A549 (cell line): ENCODE measurements around the gene KCNJ14. TPM values are rescaled to one million over a fixed set of nuclear protein-coding genes. Genes with fewer than 3 reads are reported as not detected.

Experiments
- ATAC-seq, 2 experiments: fragments of 200-7000 bp in 1 of 2; fragments of >200 bp in 1 of 2; cut with Nextera tagmentation in 1 of 2; cut with Tn5 transposase in 1 of 2; 3 replicates each; pipeline versions ENCODE4 v1.8.0 to v1.9.1; 2018 to 2020; ENCODE audit warnings: mild to moderate bottlenecking in 1 of 2, moderate library complexity in 1 of 2
- CTCF ChIA-PET: fragments of 300-600 bp; sonication (Branson Sonifier 250); formaldehyde crosslinking; extraction: SDS; loops from one replicate; lab custom pipeline; 2021; ENCODE audit warnings: antibody characterized with exemption, inconsistent platforms; lab: Yijun Ruan, JAX
- POLR2A ChIA-PET: fragments of 350-600 bp; formaldehyde crosslinking; extraction: SDS; loops from one replicate; lab custom pipeline; 2021; ENCODE audit warnings: antibody characterized with exemption, inconsistent platforms; lab: Yijun Ruan, JAX
- DNase-seq, 2 experiments: peaks; one replicate each; pipeline versions ENCODE4 v3.0.0 to v3.0.0-alpha.2; 2011 to 2016; ENCODE audit warnings: low read depth in 1 of 2, low spot score in 1 of 2
- FAIRE-seq: peaks from 2 replicates; lab custom pipeline; 2011; peaks lifted over from hg19 to GRCh38; lab: Jason Lieb, UNC
- H3K27ac ChIP-seq, 2 experiments: fragments of >200 bp; sonication (Bioruptor Twin); formaldehyde crosslinking; 3 replicates each; pipeline ENCODE4 v1.5.1; 2016 to 2017
- H3K4me1 ChIP-seq: fragments of >200 bp; sonication (Bioruptor Twin); formaldehyde crosslinking; 3 replicates; pipeline ENCODE4 v1.6.1; 2016
- H3K4me2 ChIP-seq: fragments of >200 bp; sonication (Bioruptor Twin); formaldehyde crosslinking; 3 replicates; pipeline ENCODE4 v1.6.1; 2016
- H3K4me3 ChIP-seq: fragments of >200 bp; sonication (Bioruptor Twin); formaldehyde crosslinking; 3 replicates; pipeline ENCODE4 v1.5.1; 2016
- H3K9me3 ChIP-seq: fragments of >200 bp; sonication (Bioruptor Twin); formaldehyde crosslinking; 3 replicates; pipeline ENCODE4 v1.6.1; 2016
- CTCF ChIP-seq: fragments of >200 bp; sonication (Bioruptor Twin); formaldehyde crosslinking; IDR thresholded peaks from 3 replicates; pipeline ENCODE4 v1.5.1; 2016
- EP300 ChIP-seq, 2 experiments: fragments of >200 bp; sonication (Bioruptor Twin); formaldehyde crosslinking; IDR thresholded peaks; 2 replicates in 1 of 2; 3 replicates in 1 of 2; pipeline ENCODE4 v1.6.1; 2016 to 2017
- ESRRA ChIP-seq: fragments of 150-350 bp; IDR thresholded peaks from 2 replicates; pipeline ENCODE4 v1.6.1; 2014; ENCODE audit warnings: mild to moderate bottlenecking, low read length, borderline replicate concordance
- FOSL2 ChIP-seq, 2 experiments: fragments of 450-650 bp in 1 of 2; fragments of >200 bp in 1 of 2; sonication (Bioruptor Twin) in 1 of 2; formaldehyde crosslinking; IDR thresholded peaks; 2 replicates each; pipeline versions ENCODE4 v1.5.0 to v1.6.1; 2016 to 2020; ENCODE audit warnings: mild to moderate bottlenecking in 1 of 2, moderate library complexity in 1 of 2
- HEYL ChIP-seq: fragments of 250-450 bp; sonication (Bioruptor Pico); IDR thresholded peaks from 2 replicates; pipeline ENCODE4 v1.8.0; 2021; ENCODE audit warnings: mild to moderate bottlenecking, moderate library complexity
- MAZ ChIP-seq: fragments of 150-350 bp; IDR thresholded peaks from 2 replicates; pipeline ENCODE4 v1.6.1; 2014; ENCODE audit warnings: antibody characterized with exemption, low read depth, low read length, borderline replicate concordance
- MYC ChIP-seq: IDR thresholded peaks from 2 replicates; pipeline ENCODE4 v1.6.1; 2012; ENCODE audit warnings: mild to moderate bottlenecking, inconsistent platforms, low read length, improper control_type of control experiment, borderline replicate concordance
- NFE2L2 ChIP-seq: fragments of 150-350 bp; conservative IDR thresholded peaks from 2 replicates; pipeline ENCODE4 v1.6.1; 2014; ENCODE audit warnings: low read length
- NR3C1 ChIP-seq: fragments of >200 bp; sonication (Bioruptor Twin); formaldehyde crosslinking; IDR thresholded peaks from 3 replicates; pipeline ENCODE4 v1.6.1; 2017
- PHF8 ChIP-seq: fragments of 200-600 bp; sonication (generic); IDR thresholded peaks from 2 replicates; pipeline ENCODE4 v1.6.1; 2016; ENCODE audit warnings: low read depth, mild to moderate bottlenecking, antibody characterized with exemption, moderate library complexity, borderline replicate concordance
- POLR2A ChIP-seq: IDR thresholded peaks from 2 replicates; pipeline ENCODE4 v1.6.1; 2012; ENCODE audit warnings: mild to moderate bottlenecking, low read length
- POLR2AphosphoS2 ChIP-seq: conservative IDR thresholded peaks from 2 replicates; pipeline ENCODE4 v1.6.1; 2012; ENCODE audit warnings: low read length, improper control_type of control experiment, inconsistent platforms
- SMC3 ChIP-seq: fragments of >200 bp; sonication (Bioruptor Twin); formaldehyde crosslinking; IDR thresholded peaks from 3 replicates; pipeline ENCODE4 v1.6.1; 2018; ENCODE audit warnings: inconsistent platforms
- ZC3H11A ChIP-seq: fragments of 450-650 bp; IDR thresholded peaks from 2 replicates; pipeline ENCODE4 v1.6.1; 2014; ENCODE audit warnings: antibody characterized with exemption, mild to moderate bottlenecking
- WGBS: methylation state at CpG from one replicate; pipeline ENCODE4 v1.1.6; 2017; ENCODE audit errors: missing lambda C conversion rate; 5-methylcytosine and 5-hydroxymethylcytosine counted together
- polyA plus RNA-seq, 4 experiments: library from polyadenylated mRNA; depleted of rRNA in 3 of 4; stranded (reverse); fragments of >200 nt; fragmentation: RNase III in 1 of 4; extraction: RNeasy Plus Mini Kit Qiagen cat#74134 plus additional on column Dnase treatment in 1 of 4; gene quantifications; 2 replicates in 3 of 4; 3 replicates in 1 of 4; pipeline ENCODE4 v1.2.3, GENCODE V29; 2011 to 2017

The KCNJ14 gene
- polyA plus RNA-seq, 2 of the 4 experiments (the other 2 are of a cell fraction): 1.3 to 1.9 TPM

- TF ChIP-seq CTCF (no peak), NR3C1 (no peak)
Observed at GRCh38 chr19:48450441-48450840, 4.9 kb upstream of the KCNJ14 start (continued).

DNA sequence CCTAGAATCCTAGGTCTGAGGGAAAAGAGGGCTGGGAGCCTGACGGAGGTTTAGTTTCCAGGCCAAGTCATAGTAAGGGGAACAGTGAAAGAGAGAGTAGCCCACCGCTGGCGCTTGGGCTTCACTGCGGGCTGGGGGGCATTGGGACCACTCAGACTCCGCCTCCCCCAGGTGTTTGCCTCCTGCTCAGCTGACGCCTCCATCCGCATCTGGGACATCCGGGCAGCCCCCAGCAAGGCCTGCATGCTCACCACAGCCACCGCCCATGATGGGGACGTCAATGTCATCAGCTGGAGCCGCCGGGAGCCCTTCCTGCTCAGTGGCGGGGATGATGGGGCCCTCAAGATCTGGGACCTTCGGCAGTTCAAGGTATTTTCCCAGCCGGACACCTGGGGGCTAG lies 4.5 kb upstream of the KCNJ14 start:
- no peak for ATAC-seq
- TF ChIP-seq POLR2A (no peak), ZC3H11A (no peak), MYC (no peak), MAZ (no peak), FOSL2 (IDR thresholded peaks at IDR 0.05) (no peak), FOSL2 (CRISPR knock-in tag; IDR thresholded peaks at IDR 0.05) (no peak), NFE2L2 (no peak), ESRRA (no peak), PHF8 (no peak), SMC3 (no peak), HEYL (no peak)
- TF ChIP-seq, all 56 proteins: peak for 0
- FAIRE-seq: no peak
- Histone ChIP-seq H3K27ac (no peak overlapping the region), H3K9me3 (no peaks in the 10 kb centered on the region), H3K4me1 (peaks cover 13% of the 10 kb centered on the region; the same call in 2 of the 3 replicates), H3K4me3 (no peak overlapping the region), H3K4me2 (no peak overlapping the region)
- WGBS: 91% methylated on average over 15 of the region's 15 CpGs
- ChIA-PET CTCF (interaction anchor here (1.1 to 2.2 kb wide), 5 partner anchors 10 to 158 kb away, joined by 3 to 9 read pairs (median 4); partner anchors contain the start of gene KDELR1), POLR2A (interaction anchor here (0.5 kb wide), 1 partner anchor 158 kb away, joined by 4 read pairs; no protein-coding TSS in a partner anchor)
- DNase-seq: no peak

- DNase-seq (no peak), ATAC-seq (peak in 1 of 2 experiments; percentile 5; a peak in 2 of 6 replicates), FAIRE-seq (no peak)
- Histone ChIP-seq H3K4me3 (no peak overlapping the region), H3K9me3 (no peaks in the 10 kb centered on the region), H3K4me1 (peaks cover 11% of the 10 kb centered on the region; the same call in 2 of the 3 replicates)
- CTCF ChIA-PET: interaction anchor here (1.1 to 2.2 kb wide), 6 partner anchors 10 to 157 kb away, joined by 3 to 9 read pairs (median 4); partner anchors contain the start of gene KDELR1
- TF ChIP-seq FOSL2 (IDR thresholded peaks at IDR 0.05): no peak
- TF ChIP-seq FOSL2 (CRISPR knock-in tag; IDR thresholded peaks at IDR 0.05): no peak
- TF ChIP-seq, all 56 proteins: peak for 0
- no peak overlapping the region for H3K4me2 ChIP-seq
- 88% methylated on average over 12 of the region's 12 CpGs for WGBS
- POLR2A ChIA-PET: no interaction called here
- H3K27ac ChIP-seq: no peak overlapping the region
Observed at GRCh38 chr19:48451624-48452023, 3.8 kb upstream of the KCNJ14 start.

- Histone ChIP-seq H3K27ac (no peak overlapping the region), H3K4me1 (peaks cover 2% of the 10 kb centered on the region; the same call in 1 of the 3 replicates), H3K9me3 (no peaks in the 10 kb centered on the region)
- TF ChIP-seq POLR2AphosphoS2 (no peak), EP300 (IDR thresholded peaks at IDR 0.05) (no peak), MAZ (no peak)
- TF ChIP-seq, all 56 proteins: peak for 0
- DNase-seq: no peak
- 88% methylated on average over 32 of the region's 33 CpGs for WGBS
- Histone ChIP-seq H3K4me3 (no peak overlapping the region), H3K4me2 (no peak overlapping the region)
- no peak for FAIRE-seq
- ChIA-PET POLR2A (no interaction called here), CTCF (interaction anchor here (1.2 to 2.2 kb wide), 6 partner anchors 11 to 131 kb away, joined by 3 to 9 read pairs (median 4); partner anchors contain the start of gene KDELR1)
- ATAC-seq: peak in 1 of 2 experiments; percentile 14; a peak in 3 of 6 replicates
Observed at GRCh38 chr19:48452289-48453190, 2.8 kb upstream of the KCNJ14 start.
